Fibroblast of gingiva (primary cell): ENCODE data around the gene CLDN34.

Experiments
- DNase-seq: peaks from one replicate; pipeline ENCODE4 v3.0.0-alpha.2; 2011; ENCODE audit warnings: low read depth

Gene CLDN34

DNA sequence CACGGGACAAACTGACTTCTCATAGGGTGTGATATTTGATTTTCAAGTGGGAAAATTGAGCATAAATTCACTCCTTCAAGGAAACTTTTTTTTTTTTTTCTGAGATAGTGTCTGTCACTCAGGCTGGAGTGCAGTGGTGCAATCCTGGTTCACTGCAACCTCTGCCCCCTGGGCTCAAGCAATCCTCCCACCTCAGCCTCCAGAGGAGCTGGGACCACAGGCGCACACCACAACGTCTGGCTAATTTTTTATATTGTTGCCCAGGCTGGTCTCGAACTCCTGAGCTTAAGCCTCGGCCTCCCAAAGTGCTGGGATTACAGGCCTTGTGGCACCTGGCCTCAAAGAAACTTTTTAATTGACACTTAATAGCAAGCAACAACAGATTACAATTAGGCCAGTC is 13.8 kb downstream of the CLDN34 start:
- DNase-seq, result no peak

DNA sequence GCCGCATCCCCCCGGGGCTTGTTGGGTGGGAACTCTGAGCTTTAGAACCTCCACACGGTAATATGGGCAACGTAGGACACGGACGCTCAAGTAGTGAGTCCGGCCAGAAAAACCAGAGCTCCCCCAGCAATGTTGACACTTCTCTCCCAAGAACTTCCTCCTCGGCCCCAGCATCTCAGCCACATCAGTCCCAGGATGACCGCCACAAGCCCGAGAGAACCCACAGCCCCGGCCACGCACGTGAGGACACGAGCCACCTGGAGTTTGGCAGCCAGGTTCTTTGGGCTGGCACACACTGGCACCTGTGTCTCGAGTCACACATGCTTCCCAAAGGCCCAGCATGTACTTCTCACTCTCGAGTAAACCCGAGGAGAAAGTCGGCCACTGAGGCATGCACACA is 16.3 kb downstream of the CLDN34 start:
- DNase-seq, result no peak

DNA sequence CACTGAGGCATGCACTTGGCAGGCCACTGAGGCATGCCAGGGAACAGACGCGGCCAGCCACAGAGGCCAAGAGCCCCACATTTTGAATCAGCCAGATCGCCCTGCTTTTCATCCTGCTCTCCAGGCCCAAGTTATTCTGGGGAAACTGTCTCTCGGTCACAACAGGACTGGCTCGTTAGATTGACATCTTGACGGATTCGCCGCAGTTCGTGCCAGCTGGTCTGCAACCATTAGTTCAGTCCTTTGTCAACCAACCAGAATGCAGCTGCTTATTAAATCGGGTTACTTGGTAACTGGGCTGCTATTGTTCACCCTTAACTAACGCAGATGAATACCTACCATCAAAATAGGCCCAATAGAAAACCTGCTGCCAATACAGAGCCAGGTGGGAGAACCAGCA is 16.7 kb downstream of the CLDN34 start:
- DNase-seq, result no peak

DNA sequence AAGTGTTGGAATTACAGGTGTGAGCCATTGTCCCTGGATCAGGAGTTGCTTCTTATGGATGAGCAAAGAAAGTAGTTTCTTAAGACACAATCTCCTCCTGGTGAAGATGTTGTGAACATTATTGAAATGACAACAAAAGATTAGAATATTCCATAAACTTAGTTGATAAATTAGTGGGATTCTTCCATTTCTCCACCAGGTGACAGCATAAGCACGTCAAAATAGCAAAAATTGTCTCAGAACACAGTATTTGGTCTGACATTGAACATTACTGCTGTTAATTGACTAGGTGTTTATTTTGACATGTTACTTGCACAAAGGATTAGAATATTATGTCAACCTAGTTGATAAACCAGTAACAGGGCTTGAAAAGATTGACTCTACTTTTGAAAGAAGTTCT is 21.6 kb downstream of the CLDN34 start:
- no peak for DNase-seq

DNA sequence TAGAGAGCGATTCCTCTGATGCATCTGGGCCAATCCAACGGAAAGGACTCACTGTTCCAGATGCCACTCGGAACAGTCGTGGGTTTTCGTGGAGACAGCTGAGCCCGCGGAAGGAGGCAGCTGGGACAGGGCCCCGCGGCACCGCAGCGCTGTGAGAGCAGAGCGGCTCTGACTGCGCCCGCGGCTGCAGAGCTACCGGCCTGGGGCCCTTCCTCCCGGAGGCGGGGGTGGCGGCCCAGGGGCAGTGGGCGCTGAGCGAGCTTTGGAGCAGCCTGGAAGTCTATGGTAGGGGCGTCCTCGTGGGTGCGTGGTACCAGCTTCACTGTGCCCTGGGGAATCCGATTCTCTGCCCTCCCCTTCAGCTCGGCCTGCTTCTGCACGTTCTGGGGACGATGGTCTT is 24.9 kb downstream of the CLDN34 start:
- DNase-seq, result no peak

DNA sequence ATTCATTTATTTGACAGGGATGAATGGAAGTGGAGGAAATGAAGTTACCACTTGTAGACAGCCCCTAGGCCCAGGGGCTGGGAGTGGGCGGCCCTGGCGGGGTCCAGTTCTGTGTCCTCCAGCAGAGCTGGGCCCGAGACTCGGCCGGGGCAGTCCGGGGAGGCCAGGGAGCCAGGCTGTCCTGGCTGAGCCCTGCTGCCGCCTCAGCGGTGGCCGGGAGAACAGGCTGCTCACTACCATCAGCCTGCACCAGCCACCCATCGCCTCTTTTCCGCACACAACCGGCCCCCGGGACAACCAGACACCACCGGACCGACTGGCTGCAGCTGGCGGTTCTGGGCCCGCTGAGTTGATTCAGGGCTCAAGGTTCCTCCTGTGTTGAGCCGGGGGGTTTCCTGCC is 25.6 kb downstream of the CLDN34 start:
- DNase-seq, result no peak

DNA sequence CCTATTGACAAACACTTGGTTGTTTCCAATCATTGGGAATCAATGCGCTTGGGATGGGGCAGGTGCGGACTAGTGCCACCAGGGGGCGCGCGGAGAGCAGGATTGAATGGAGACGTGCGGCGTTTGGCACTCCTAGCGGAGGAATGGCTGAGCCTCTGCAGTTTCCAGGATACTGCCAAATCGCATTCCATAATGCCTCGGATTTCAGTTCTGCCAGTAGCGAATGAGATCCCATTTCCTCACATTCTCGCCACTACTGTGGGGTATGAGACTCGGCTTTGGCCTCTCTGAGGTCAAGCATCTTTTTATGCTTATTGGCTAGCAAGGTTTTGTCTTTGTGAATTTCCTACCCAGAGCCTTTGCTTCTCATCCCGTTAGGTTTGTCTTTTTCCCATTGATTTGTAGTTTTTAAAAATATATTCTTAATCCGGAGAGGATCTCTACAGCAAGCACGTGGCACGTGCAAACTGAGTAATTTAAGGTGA is 28.7 kb downstream of the CLDN34 start:
- peak; percentile 84 for DNase-seq

DNA sequence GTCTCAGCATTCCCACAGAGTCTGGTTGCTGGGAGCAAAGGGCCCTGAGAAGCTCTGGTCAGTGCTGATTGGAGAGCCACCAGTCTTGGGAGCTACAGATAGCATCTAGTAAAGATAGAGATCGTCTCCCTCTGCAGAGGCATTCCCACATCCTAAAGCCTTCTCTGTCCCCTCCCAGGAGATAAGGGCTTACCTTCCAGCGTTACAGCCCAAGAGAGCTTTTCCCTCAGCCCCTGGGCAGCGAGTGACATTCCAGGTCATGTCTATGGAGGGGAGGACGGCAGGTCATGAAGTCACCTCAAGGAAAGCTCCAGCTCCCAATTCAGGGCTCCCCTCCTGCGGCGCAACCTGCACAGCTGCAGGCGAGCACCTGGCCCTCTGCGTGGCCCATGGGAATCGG is 29.9 kb downstream of the CLDN34 start:
- no peak for DNase-seq

DNA sequence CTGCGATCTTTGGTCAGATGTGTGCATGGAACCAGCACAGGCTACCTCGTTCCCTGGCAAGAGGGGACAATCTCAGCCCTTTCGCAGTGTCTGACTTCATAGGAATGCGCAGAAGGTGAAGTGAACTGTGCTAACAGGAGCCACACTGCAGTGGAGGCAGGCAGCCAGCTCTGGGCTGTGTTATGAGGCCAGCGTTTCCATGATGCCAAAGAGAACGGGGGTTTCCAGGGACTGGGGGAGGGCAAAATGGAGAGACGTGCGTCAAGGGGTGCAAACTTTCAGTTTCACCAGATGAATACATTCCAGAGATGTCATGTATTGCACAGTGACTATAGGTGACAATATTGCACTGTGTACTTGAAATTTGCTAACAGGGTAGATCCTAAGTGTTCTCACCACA is 30.4 kb downstream of the CLDN34 start:
- no peak for DNase-seq

DNA sequence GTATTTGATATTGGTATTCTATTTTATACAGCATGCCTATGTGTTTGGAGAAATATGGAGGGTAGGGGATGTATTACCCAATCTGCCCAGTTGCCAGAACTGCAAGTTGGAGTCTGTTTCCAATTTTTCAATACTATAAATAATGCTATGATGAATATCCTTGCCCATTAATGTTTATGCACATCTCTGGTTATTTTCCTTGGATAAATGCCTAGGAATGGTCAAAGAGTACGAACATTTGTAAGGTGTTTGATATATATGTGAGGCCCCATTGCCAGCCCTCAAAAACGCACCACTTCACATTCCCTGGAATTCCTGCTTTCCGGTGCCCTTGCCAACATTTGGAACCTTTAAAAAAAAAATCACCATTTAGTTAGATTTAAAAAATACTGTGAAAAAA is 34.3 kb downstream of the CLDN34 start:
- peak; percentile 74 for DNase-seq

DNA sequence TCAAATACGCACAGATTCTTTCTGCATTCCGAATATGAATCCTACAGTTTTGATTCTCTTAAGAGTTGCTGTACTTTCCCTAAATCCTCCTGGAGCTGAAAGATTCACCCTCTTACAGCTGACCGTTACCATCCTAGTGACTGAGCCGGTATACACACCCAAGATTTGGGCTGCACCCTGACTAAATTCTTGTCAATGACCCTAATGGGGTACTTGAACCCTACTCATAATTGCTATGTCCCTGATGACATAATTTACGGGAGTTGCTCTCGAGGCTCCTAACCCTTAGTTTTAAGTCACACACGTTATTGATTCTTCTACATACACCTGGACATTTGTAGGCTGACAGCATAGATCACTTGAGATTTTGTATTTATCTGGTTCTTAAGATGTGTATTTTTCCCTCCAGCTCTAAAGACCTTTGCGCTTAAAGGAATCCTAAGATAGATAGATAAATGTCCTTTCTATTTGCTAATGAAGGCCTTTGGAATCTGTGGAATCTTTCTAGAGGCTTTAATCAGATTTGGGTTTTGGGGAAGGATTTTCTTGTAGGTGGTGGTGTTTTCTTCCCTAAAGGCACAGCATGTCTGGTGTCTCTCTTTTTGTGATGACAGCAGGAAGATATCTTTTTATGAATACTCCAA is 37.8 kb downstream of the CLDN34 start:
- no peak for DNase-seq

DNA sequence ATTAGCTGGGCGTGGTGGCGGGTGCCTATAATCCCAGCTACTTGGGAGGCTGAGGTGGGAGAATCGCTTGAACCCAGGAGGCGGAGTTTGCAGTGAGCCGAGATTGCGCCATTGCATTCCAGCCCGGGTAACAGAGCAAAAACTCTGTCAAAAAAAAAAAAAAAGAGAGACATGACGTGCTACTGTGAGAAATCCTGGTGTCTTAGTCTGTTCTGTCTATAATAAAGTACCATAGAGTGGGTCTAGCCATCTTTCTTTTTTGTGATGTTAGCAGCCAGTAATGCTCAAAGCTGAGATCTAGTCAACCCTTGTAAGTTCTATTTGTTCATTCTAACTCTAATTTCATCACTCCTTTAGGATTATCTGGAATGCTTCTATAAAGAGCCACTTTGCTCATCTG is 38.9 kb downstream of the CLDN34 start:
- DNase-seq, result no peak

DNA sequence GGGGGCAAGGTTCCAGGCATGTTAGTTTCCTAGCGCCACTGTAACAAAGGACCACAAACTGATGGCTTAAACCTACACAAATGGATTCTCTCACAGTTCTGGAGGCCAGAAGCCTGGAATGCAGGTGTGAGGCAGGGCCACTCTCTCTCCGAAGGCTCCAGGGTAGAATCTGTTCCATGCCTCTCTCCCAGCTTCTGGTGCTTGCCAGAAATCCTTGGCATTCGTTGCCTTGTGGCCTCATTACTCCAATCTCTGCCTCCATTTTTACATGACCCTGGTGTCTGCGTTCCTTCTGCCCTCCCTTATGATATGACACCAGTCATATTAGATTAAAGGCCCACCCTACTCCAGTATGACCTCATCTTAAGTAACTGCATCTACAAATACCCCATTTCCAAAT is 39.6 kb downstream of the CLDN34 start:
- DNase-seq, result no peak

DNA sequence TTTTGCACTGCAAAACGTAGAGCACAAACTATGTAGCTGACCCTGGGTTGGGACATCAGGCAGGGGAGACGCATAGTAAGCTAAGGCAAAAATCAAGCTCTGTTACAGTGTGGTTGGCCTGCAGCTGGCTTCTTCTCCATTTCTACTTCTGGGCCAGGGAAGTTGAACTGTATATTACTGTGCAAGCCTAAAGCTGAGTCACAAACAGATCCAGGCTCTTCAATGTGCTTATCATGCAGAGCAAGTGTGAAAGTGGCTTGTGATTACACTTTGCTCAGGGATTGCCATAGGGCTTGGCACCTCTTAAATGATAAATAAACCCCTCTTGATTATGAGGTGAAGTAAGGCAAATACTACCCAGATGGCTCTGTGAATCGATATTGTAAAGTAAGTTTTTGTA is 40.5 kb downstream of the CLDN34 start:
- no peak for DNase-seq

DNA sequence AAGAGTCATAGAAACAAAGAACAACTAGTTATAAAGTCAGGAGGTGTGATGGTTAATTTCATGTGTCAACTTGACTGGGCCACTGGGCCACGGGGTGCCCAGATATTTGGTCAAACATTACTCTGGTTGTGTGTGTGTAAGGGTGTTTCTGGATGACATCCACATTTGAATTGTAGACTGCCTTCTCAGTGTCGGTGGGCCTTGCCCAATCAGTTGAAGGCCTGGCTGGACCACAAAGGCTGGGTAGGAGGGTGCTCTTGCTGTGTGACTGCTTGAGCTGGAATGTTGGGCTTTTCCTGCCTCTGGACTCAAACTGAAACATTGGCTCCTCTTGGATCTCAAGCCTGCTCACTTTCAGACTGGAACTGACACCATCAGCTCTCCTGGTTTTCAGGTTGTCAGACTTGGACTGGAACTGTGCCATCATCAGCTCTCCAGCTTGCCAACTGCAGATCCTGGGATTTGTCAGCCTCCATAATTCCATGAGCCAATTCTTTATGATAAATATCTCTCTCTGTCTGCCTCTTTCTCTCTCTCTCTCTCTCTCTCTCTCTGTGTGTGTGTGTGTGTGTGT is 41.4 kb downstream of the CLDN34 start:
- no peak for DNase-seq

DNA sequence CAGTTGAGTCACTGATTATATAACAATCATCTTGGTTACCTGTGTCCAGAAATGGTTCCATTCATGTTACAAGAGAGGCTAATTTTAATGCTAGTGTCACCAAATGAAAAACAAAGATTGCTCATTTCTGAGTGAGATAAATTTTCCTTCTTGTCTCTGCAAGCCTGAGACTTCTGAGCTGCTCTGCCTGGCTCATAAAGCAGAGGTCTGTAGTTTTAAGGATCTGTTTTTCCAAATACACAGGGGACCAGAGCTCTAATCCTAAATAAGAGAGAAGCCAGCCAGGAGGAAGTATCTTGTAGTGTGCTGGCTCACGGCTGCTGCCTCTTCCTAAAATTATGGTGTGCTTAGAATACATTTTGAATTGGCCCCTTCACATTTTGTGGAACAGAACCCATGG is 42.6 kb downstream of the CLDN34 start:
- DNase-seq, result no peak

DNA sequence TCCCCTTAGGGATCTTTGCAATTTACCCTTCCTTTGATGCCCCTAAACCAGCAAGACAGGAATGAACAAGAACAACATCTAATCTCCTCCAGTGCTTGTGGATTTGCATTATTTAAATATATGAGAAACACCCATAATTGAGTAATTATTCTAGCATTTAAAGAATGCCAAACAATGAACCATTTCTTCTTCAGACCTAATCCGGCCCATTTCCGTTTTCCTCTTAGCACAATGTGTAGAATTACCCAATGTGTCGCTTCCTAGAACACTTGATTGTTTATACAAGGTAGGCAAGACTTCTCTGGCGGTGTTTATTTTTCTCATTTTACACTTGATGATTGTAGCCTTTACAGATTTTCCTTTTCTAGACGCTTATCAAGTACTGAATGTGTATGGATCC is 43.5 kb downstream of the CLDN34 start:
- DNase-seq, result peak; percentile 62

DNA sequence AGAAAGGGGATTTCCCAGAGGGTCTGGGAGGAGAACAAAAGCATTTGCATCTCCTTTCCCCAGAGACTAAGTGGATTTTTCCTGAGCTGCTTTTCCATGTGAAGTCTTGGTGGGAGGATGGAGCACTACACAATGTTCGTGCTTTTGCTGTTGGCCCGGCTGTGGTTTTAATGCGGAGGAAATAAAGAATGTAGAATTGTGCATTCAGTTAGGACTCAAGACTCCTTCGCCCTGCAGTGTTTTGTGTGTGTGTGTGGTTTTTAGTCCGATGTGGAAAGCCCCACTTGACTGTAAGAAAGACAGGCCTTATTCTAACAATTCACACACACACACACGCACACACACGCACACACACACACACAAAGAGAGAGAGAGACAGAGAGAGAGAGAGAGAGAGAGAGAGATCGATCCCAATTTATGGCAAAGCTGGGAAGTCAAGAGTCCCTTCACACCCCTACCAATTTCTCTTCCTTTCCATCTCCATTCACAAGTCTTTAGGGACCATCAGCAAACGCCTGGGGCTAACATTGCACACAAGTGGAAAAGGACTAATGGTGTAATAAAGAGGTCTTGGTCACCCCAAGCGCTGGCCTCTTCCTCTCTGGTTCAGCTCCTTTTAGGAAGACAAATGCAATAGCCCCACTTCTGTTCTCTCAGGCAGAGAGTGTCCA is 44.2 kb downstream of the CLDN34 start:
- no peak for DNase-seq

DNA sequence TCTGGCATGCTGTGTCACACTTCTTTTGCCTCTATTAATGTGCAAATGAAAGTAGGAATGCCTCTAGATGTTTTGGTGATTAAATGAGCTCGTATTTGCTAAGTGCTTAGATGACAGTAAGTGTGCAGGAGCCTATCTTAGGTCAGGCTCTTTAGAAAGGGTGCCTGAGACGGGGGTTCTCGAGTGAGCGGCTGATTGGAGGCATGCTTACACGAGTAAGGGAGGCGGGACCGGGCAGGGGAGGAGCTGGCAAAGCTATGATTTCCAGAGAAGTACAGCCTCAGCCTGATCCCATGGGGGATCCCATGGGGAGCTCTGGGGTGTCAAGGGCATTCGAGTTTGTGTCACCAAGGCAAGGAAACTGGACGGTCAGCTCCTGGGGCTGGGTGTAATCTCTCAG is 44.8 kb downstream of the CLDN34 start:
- no peak for DNase-seq

DNA sequence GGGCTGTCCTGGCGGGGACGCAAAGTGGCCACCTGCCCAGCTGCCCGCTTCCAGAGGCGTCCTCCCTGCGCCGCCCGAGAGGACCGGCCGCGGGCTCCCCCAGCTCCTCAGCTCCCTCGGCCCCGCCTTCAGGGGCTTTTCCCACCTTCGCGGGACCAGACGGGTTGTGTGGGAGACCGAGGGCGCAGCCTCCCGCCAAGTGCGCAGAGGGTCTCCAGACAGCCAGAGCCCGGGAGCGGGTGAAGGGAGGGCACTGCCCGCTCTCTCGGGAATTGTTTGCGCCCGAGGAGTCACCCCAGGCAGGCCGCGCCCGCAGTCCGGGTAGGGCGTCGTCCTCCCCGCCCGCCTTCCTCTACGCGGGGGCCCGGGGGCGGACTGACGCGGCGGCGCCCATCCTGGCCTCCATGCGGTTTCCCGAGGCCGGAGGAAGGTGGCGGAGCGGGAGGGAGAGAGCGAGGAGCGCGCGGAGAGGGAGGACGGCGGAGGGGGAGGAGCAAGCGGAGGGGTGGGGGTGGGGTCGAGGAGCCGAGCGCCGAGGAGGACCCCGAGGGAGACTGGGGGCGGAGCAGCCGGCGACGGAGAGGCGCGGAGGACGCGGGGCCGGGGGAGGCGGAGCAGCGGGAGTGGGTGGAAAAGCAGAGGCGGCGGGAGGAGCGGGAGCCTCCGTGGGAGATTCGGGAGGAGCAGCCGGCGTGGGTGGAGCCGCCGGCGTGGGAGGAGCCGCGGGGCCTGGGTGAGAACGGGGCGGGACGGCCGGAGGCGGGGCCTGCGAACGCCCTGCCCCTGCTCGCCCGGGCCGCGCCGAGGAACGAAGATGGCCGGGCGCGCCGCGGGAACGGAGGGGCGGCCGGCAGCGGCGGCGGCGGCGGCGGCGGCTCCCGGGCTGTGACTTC is 47.5 kb downstream of the CLDN34 start:
- peak; percentile 93 for DNase-seq

DNA sequence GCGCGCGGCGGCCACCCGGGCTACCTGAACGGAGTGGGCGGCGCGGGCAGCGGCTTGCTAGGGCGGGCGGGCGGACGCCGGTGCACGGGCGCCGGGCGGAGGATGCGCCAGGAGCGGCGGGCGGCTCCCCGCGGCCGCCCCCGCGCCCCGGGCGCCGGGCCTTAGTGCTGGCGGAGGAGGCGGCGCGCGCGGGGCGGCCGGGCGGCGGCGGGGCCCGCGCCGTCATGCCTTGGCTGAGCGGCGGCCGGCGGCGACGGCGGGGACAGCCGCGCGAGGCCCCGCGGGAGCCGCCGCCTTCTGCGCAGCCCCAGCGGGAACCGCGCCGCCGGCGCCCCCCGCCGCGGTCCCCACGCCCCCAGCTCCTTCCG is 48.2 kb downstream of the CLDN34 start:
- DNase-seq, result no peak

DNA sequence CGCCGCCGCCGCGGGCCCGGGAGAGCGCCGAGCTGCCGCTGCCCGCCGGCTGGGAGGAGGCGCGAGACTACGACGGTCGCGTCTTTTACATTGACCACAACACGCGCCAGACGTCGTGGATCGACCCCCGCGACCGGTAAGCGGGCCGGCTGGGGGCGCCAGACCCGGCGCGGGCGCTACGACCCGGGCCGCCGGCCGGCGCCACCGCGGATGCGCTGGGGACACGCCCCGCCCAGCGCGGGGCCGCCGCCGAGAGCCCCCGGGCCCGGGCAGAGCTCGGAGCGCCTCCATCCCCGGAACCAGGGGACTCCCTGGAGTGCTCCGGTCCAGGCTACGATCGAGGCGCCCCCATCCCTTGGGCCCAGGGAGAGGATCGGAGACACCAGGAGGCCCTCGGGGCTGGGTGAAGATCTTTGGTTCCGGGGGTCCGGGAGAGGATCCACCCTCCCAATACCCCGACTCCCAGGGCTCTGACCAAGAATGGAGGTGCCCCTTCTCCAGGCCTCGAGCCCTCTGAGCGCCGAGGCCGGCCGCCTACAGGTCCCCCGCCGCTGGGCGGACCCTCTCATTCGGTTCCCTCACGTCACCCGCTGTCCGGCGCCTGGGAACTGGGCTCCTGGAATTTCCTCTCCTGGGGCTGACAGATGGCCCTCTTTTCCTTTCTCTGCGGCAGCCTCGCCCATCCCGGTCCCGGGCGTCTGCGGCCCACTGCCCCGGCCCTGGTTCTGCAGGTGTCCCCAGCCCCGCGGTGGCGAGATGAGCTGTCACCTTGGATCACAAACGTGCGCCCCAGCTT is 48.8 kb downstream of the CLDN34 start:
- no peak for DNase-seq
